Neural crest cell (in vitro differentiated cells): ENCODE results near the gene CPEB2. TPM values are rescaled to one million over a fixed set of nuclear protein-coding genes. Genes with fewer than 3 reads are reported as not detected.

Source experiments
- DNase-seq: peaks from one replicate; pipeline ENCODE4 v3.0.0; 2021; ENCODE audit warnings: low read depth, mixed read lengths, low spot score
- H3K27ac Mint-ChIP-seq: one replicate; pipeline ENCODE4 v1.8.0; 2021; ENCODE audit warnings: mild to moderate bottlenecking, mixed read lengths; ENCODE audit not compliant: unreplicated experiment
- H3K27me3 Mint-ChIP-seq: 2 replicates; pipeline ENCODE4 v1.8.0; 2021; ENCODE audit warnings: low read depth, mild to moderate bottlenecking, mixed read lengths
- H3K36me3 Mint-ChIP-seq: 2 replicates; pipeline ENCODE4 v1.8.0; 2021; ENCODE audit warnings: low read depth, mild to moderate bottlenecking, mixed read lengths
- H3K4me1 Mint-ChIP-seq: 2 replicates; pipeline ENCODE4 v1.8.0; 2021; ENCODE audit warnings: mixed read lengths
- H3K4me3 Mint-ChIP-seq: one replicate; pipeline ENCODE4 v1.8.0; 2021; ENCODE audit warnings: mild to moderate bottlenecking, mixed read lengths
- H3K9me3 Mint-ChIP-seq: 2 replicates; pipeline ENCODE4 v1.8.0; 2021; ENCODE audit warnings: mixed read lengths
- CTCF ChIP-seq: fragments of 200-600 bp; sonication (generic); conservative IDR thresholded peaks from 2 replicates; pipeline ENCODE4 v1.5.0; 2021; ENCODE audit warnings: antibody characterized with exemption, mild to moderate bottlenecking
- total RNA-seq: library from RNA; stranded (reverse); gene quantifications from 2 replicates; pipeline ENCODE4 v1.2.1, GENCODE V29; 2021

The CPEB2 gene
- total RNA-seq, 1 donor from 2014 or later = 5.1 TPM

GRCh38 chr4:15088394-15089035 lies 86.2 kb downstream of the CPEB2 start:
- Mint-ChIP-seq H3K4me3 (no peak overlapping the region), H3K27ac (no peak overlapping the region), H3K27me3 (no peaks in the 10 kb centered on the region), H3K9me3 (peaks cover 17% of the 10 kb centered on the region), H3K4me1 (no peaks in the 10 kb centered on the region), H3K36me3 (no peaks in the 10 kb centered on the region)
- no peak for DNase-seq
- TF ChIP-seq CTCF = no peak

DNA sequence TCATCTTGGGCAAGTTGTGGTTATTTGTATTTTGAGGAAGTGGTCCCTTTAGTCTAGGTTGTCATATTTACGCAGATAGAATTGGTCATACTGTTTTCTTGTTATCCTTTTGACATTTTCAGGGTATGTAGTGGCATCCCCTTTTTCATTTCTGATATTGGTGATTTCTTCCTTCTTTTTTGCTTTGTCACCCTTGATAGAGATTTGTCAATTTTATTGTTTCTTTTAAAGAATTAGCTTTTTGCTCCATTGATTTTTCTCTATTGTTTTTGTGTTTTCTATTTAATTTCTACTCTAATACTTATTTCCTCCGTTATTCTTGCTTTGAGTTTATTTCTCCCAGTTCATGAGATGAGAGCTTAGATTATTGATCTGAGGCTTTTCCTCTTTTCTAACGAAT lies 87.7 kb downstream of the CPEB2 start:
- no peak for TF ChIP-seq CTCF
- Mint-ChIP-seq H3K36me3 (no peaks in the 10 kb centered on the region), H3K27ac (no peak overlapping the region), H3K27me3 (no peaks in the 10 kb centered on the region), H3K4me3 (no peak overlapping the region), H3K9me3 (peaks cover 12% of the 10 kb centered on the region), H3K4me1 (no peaks in the 10 kb centered on the region)
- no peak for DNase-seq

- no peak overlapping the region for H3K27ac Mint-ChIP-seq
- TF ChIP-seq CTCF = no peak
- peaks cover 8% of the 10 kb centered on the region for H3K9me3 Mint-ChIP-seq
- H3K36me3 Mint-ChIP-seq = peaks cover 3% of the 10 kb centered on the region
- no peaks in the 10 kb centered on the region for H3K4me1 Mint-ChIP-seq
- H3K27me3 Mint-ChIP-seq = no peaks in the 10 kb centered on the region
- DNase-seq = no peak
- no peak overlapping the region for H3K4me3 Mint-ChIP-seq
Measured at GRCh38 chr4:15100380-15100779, 98.1 kb downstream of the CPEB2 start.

DNA sequence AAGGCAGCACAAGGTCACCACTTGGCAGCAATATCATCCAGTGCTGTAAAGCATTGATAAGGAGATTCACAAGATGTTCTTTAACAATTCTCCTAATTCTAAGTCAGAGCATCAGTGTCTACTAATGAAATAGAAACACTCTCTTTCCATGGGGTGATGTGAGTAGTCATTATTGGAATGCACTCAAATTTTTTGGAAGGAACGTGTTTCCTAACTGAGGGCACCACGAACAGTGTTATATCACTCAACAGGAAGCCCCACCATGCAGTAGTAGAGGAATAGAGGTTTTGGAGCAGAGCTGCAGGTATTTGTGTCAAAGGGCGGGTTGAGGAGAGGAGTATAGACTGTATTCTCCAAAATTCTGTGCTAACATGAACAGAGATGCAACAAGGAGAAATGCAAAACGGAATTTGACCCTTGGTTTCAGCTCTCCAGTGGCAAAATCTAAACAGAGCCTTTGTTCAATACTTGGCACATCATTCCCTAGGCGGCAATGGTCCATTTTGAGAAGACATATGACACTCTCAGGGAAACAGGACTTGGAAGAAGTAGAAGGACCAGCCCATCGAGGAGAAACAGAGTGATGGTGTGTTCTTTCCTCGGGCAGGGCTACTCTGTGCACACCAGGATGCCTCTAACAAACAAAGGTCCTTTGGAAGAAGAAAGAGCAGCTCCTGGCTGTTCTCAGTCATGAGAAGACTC lies 98.9 kb downstream of the CPEB2 start:
- no peak for TF ChIP-seq CTCF
- H3K27me3 Mint-ChIP-seq = no peaks in the 10 kb centered on the region
- H3K4me3 Mint-ChIP-seq = no peak overlapping the region
- no peaks in the 10 kb centered on the region for H3K4me1 Mint-ChIP-seq
- peaks cover 3% of the 10 kb centered on the region for H3K36me3 Mint-ChIP-seq
- no peak for DNase-seq
- H3K27ac Mint-ChIP-seq = no peak overlapping the region
- H3K9me3 Mint-ChIP-seq = peaks cover 8% of the 10 kb centered on the region

DNA sequence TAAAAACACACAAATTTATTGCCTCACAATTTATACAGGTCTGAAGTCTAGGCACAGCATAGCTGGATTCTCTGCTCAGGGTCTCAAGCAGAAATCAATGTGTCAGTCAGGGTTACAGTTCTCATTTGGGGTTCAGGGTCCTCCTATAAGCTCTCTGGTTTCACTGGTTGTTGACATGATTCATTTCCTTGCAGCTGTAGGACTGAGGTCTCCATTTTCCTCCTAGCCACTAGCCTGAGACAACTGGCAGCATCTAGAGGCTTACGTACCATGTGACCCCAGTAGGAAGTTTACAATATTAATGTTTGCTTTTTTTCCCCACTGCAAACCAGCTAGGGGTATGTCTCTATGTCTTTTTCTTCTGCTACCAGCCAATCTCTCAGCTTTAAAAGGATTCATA lies 102.5 kb downstream of the CPEB2 start:
- TF ChIP-seq CTCF = no peak
- DNase-seq = no peak
- Mint-ChIP-seq H3K4me1 (no peaks in the 10 kb centered on the region), H3K9me3 (peaks cover 6% of the 10 kb centered on the region), H3K27ac (no peak overlapping the region), H3K36me3 (peaks cover 3% of the 10 kb centered on the region), H3K27me3 (no peaks in the 10 kb centered on the region), H3K4me3 (no peak overlapping the region)
